ENCODE data around the gene ERCC8. TPM values are rescaled to one million over a fixed set of nuclear protein-coding genes. Genes with fewer than 3 reads are reported as not detected.

The ERCC8 gene
- total and polyA plus RNA-seq, 10 of the 15 experiments (the other 5 are each of a cell fraction or from before 2014, with no cell fraction given) = 10.4 to 31.2 (median 16.4) TPM

GRCh38 chr5:60841361-60841760, 103.5 kb downstream of the ERCC8 start:
- no peak for FAIRE-seq
- H3K27ac ChIP-seq (ENCODE audit: control insufficient read depth, insufficient read depth) = no peak overlapping the region
- no peaks in the 10 kb centered on the region for H3K9me3 ChIP-seq (replicated peaks; ENCODE audit: control insufficient read depth, insufficient read depth, low read length)
- ChIA-PET CTCF (interaction anchor here (1.2 kb wide), 1 partner anchor 164 kb away, joined by 4 read pairs; no protein-coding TSS in a partner anchor), POLR2A (interaction anchor here (0.7 kb wide), 1 partner anchor 485 kb away, joined by 8 read pairs; no protein-coding TSS in a partner anchor), SMC1A (ENCODE audit: uncharacterized antibody, unreplicated experiment) (interaction anchor here (0.7 to 0.8 kb wide), 2 partner anchors 131 to 157 kb away, joined by 3 read pairs; no protein-coding TSS in a partner anchor), RAD21 (ENCODE audit: unreplicated experiment) (no interaction called here)
- TF ChIP-seq ELK1 (IDR thresholded peaks at IDR 0.05; ENCODE audit: low read depth, low read length) (no peak), NFYA (IDR thresholded peaks at IDR 0.05; ENCODE audit: borderline replicate concordance, low read depth, low read length) (no peak), ZNF217 (IDR thresholded peaks at IDR 0.05) (no peak), ZBTB11 (CRISPR knock-in tag; IDR thresholded peaks at IDR 0.05) (no peak), SKIL (IDR thresholded peaks at IDR 0.05; ENCODE audit: low read depth, poor library complexity, severe bottlenecking) (no peak), MAX (IDR thresholded peaks at IDR 0.05; ENCODE audit: low read depth, low read length) (no peak), TCF12 (IDR thresholded peaks at IDR 0.05; ENCODE audit: low read depth, low read length) (no peak), NKRF (conservative IDR thresholded peaks at IDR 0.05) (no peak), HDAC2 (IDR thresholded peaks at IDR 0.05) (no peak), SP1 (IDR thresholded peaks at IDR 0.05; ENCODE audit: low read depth, low read length) (no peak), CEBPB (IDR thresholded peaks at IDR 0.05; ENCODE audit: borderline replicate concordance in 1 of 2, low read depth in 2 of 2, low read length in 2 of 2) (no peak)
- H3K4me3 ChIP-seq = no peak overlapping the region
- no peak overlapping the region for H3K4me2 ChIP-seq (ENCODE audit: control insufficient read depth, insufficient read depth)
- BruUV-seq (replicated peaks) = no TSS peak
- intact Hi-C loops (cut with micrococcal nuclease; ENCODE audit: unreplicated experiment) = loop anchor here (5.0 kb wide), 1 partner anchor 164 kb away; no protein-coding TSS in a partner anchor
- no peak overlapping the region for H2AFZ ChIP-seq (ENCODE audit: control insufficient read depth, low read depth, low read length)
- 29% methylated on average over 2 of the region's 2 CpGs for WGBS (ENCODE audit: insufficient coverage, insufficient replicate concordance, low lambda C conversion rate, missing lambda C conversion rate)
- no peaks in the 10 kb centered on the region for H3K79me2 ChIP-seq (ENCODE audit: control insufficient read depth, insufficient read depth, low read length)
- no peaks in the 10 kb centered on the region for H4K20me1 ChIP-seq (ENCODE audit: control insufficient read depth, insufficient read depth)
- H3K4me1 ChIP-seq (ENCODE audit: control insufficient read depth, insufficient read depth, low read length) = no peaks in the 10 kb centered on the region
- ATAC-seq = no peak
- peaks cover 0 to 8% of the 10 kb centered on the region in 2 experiments; a peak in 3 of 4 replicates for H3K27me3 ChIP-seq (replicated peaks in 1 of 2; ENCODE audit: control insufficient read depth in 2 of 2, insufficient read depth in 2 of 2, low read length in 1 of 2)
- in situ Hi-C loops (cut with MboI) = no loop called here
- H3K36me3 ChIP-seq (ENCODE audit: control insufficient read depth in 2 of 2, insufficient read depth in 2 of 2, low read length in 1 of 2) = no peaks in the 10 kb centered on the region
- H3K9ac ChIP-seq (ENCODE audit: control insufficient read depth, insufficient read depth, low read length) = no peak overlapping the region
- no peak for DNase-seq (ENCODE audit: low read depth, low spot score)
